ENCODE results near the gene EN1.
A peak's percentile ranks its signal among the peaks of the same experiment; 100 is the strongest.

The EN1 gene

DNA sequence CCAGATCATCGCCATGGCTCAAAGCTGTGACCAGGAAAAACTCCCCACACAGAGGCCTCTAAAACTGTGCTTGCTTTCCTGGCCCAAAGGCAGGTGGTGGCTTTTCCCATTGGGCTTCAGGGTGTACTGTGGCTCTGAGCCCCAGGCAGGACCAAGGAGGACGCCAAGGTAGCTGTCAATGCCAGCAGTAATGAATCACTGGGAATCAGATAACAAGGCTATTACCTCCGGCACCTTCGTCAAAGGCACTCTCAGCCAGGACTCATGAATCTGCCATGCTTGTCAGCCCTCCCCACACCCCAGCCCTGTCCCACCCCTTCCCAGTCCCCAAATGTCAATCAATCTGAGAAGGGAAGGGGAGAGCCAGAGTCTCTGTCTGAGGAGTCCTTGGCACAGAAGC is 27.9 kb upstream of the EN1 start:
- H3K27ac ChIP-seq (replicated peaks): no peak overlapping the region
- H3K27me3 ChIP-seq (ENCODE audit: insufficient read depth, poor library complexity, severe bottlenecking): peaks cover 5% of the 10 kb centered on the region
- H3K4me3 ChIP-seq (replicated peaks; ENCODE audit: insufficient read depth, low read length): no peak overlapping the region
- DNase-seq (ENCODE audit: low read depth in 1 of 2, low spot score in 1 of 2): no peak
- TF ChIP-seq SPI1 (IDR thresholded peaks at IDR 0.05; ENCODE audit: borderline replicate concordance, low read depth): no peak

DNA sequence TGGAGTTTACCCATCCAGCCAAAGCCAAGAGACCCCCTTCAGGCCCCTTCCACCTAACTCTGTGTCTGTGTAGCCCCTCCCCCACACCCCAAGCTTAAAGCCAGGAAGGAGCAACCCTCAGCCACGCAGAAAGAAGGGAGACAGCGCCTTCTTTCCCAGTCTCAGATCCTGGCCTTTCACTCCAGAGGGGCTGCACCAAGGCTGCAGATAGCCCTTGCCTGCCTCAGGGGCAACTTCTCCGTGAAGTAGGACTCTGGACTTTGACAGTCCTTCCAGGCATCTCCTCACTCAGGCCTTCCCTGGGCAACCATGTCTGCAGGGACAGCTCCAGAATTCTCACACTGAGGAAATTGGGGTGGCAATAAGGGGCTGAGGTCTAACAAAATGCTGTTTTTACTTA is 26.9 kb upstream of the EN1 start:
- peaks cover 5% of the 10 kb centered on the region for H3K27me3 ChIP-seq (ENCODE audit: insufficient read depth, poor library complexity, severe bottlenecking)
- no peak overlapping the region for H3K27ac ChIP-seq (replicated peaks)
- no peak for TF ChIP-seq GABPA (IDR thresholded peaks at IDR 0.05; ENCODE audit: low read depth)
- no peak for TF ChIP-seq SPI1 (IDR thresholded peaks at IDR 0.05; ENCODE audit: borderline replicate concordance, low read depth)
- TF ChIP-seq POLR2AphosphoS5 (IDR thresholded peaks at IDR 0.05; ENCODE audit: low read depth): no peak
- TF ChIP-seq, protein P1, sequence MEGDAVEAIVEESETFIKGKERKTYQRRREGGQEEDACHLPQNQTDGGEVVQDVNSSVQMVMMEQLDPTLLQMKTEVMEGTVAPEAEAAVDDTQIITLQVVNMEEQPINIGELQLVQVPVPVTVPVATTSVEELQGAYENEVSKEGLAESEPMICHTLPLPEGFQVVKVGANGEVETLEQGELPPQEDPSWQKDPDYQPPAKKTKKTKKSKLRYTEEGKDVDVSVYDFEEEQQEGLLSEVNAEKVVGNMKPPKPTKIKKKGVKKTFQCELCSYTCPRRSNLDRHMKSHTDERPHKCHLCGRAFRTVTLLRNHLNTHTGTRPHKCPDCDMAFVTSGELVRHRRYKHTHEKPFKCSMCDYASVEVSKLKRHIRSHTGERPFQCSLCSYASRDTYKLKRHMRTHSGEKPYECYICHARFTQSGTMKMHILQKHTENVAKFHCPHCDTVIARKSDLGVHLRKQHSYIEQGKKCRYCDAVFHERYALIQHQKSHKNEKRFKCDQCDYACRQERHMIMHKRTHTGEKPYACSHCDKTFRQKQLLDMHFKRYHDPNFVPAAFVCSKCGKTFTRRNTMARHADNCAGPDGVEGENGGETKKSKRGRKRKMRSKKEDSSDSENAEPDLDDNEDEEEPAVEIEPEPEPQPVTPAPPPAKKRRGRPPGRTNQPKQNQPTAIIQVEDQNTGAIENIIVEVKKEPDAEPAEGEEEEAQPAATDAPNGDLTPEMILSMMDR (IDR thresholded peaks at IDR 0.05; ENCODE audit: insufficient read depth, low read length): no peak
- TF ChIP-seq, protein P2, sequence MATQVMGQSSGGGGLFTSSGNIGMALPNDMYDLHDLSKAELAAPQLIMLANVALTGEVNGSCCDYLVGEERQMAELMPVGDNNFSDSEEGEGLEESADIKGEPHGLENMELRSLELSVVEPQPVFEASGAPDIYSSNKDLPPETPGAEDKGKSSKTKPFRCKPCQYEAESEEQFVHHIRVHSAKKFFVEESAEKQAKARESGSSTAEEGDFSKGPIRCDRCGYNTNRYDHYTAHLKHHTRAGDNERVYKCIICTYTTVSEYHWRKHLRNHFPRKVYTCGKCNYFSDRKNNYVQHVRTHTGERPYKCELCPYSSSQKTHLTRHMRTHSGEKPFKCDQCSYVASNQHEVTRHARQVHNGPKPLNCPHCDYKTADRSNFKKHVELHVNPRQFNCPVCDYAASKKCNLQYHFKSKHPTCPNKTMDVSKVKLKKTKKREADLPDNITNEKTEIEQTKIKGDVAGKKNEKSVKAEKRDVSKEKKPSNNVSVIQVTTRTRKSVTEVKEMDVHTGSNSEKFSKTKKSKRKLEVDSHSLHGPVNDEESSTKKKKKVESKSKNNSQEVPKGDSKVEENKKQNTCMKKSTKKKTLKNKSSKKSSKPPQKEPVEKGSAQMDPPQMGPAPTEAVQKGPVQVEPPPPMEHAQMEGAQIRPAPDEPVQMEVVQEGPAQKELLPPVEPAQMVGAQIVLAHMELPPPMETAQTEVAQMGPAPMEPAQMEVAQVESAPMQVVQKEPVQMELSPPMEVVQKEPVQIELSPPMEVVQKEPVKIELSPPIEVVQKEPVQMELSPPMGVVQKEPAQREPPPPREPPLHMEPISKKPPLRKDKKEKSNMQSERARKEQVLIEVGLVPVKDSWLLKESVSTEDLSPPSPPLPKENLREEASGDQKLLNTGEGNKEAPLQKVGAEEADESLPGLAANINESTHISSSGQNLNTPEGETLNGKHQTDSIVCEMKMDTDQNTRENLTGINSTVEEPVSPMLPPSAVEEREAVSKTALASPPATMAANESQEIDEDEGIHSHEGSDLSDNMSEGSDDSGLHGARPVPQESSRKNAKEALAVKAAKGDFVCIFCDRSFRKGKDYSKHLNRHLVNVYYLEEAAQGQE (IDR thresholded peaks at IDR 0.05; ENCODE audit: insufficient replicate concordance, low read depth): no peak
- DNase-seq (ENCODE audit: low read depth in 1 of 2, low spot score in 1 of 2): no peak
- no peak overlapping the region for H3K4me3 ChIP-seq (replicated peaks; ENCODE audit: insufficient read depth, low read length)

DNA sequence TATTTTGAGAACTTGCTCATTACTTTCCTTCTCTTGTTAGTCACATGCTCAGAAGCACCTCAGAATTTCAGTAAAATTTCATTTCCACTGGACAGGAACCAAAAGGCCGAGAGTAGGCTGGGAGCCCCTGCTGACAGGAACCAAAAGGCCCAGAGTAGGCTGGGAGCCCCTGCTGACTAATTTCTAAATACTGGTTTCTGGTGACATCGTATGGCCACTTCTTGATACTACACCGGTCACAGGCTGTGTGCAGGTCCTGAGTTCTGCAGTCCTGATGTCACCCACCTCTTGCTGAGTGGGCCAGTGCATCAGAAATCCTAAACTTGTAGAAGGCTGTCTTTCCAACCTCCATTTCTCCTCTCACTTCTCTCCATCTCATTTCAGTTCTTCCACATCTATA is 17.7 kb upstream of the EN1 start:
- peak in 1 of 2 experiments; percentile 33 for DNase-seq (ENCODE audit: low read depth in 1 of 2, low spot score in 1 of 2)
- H3K27me3 ChIP-seq (ENCODE audit: insufficient read depth, poor library complexity, severe bottlenecking): peaks cover 13% of the 10 kb centered on the region
- H3K4me3 ChIP-seq (replicated peaks; ENCODE audit: insufficient read depth, low read length): no peak overlapping the region
- H3K27ac ChIP-seq (replicated peaks): no peak overlapping the region
- TF ChIP-seq POLR2AphosphoS5 (IDR thresholded peaks at IDR 0.05; ENCODE audit: low read depth) (no peak), GABPA (IDR thresholded peaks at IDR 0.05; ENCODE audit: low read depth) (no peak)
- TF ChIP-seq, protein P1 (IDR thresholded peaks at IDR 0.05; ENCODE audit: insufficient read depth, low read length): peak; percentile 64
- TF ChIP-seq, protein P2 (IDR thresholded peaks at IDR 0.05; ENCODE audit: insufficient replicate concordance, low read depth): no peak

DNA sequence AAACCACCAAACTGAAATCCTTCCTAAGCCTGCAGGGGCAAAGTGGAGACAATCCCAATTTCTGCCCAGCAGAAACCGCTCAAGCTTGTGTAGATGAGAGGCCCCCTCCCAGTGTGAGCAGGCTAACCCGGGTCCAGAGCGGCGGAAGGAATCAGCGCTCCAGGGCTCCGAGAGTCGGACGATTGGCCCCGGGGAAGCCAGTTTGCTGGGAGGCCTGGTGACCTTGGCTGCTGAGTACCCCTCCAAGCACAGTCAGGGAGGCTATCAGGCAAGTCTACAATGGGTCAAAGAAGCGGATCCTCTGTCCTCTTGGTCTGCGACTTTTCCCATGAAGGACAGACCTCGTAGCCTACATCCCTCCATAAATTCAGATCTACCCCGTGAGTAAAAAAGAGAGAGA is 16.8 kb upstream of the EN1 start:
- Histone ChIP-seq H3K27ac (replicated peaks) (no peak overlapping the region), H3K4me3 (replicated peaks; ENCODE audit: insufficient read depth, low read length) (no peak overlapping the region), H3K27me3 (ENCODE audit: insufficient read depth, poor library complexity, severe bottlenecking) (peaks cover 19% of the 10 kb centered on the region)
- DNase-seq (ENCODE audit: low read depth in 1 of 2, low spot score in 1 of 2): no peak
- no peak for TF ChIP-seq GABPA (IDR thresholded peaks at IDR 0.05; ENCODE audit: low read depth)
- TF ChIP-seq SPI1 (IDR thresholded peaks at IDR 0.05; ENCODE audit: borderline replicate concordance, low read depth): no peak
- TF ChIP-seq, protein P1 (IDR thresholded peaks at IDR 0.05; ENCODE audit: insufficient read depth, low read length): no peak
- TF ChIP-seq POLR2AphosphoS5 (IDR thresholded peaks at IDR 0.05; ENCODE audit: low read depth): no peak
- TF ChIP-seq, protein P2 (IDR thresholded peaks at IDR 0.05; ENCODE audit: insufficient replicate concordance, low read depth): no peak

Measured in HL-60 (cell line).